A549 (cell line): ENCODE measurements around the gene MAPK13. TPM values are rescaled to one million over a fixed set of nuclear protein-coding genes. Genes with fewer than 3 reads are reported as not detected.
A peak's percentile ranks its signal among the peaks of the same experiment; 100 is the strongest.

ENCODE experiments used
- ATAC-seq, 2 experiments: fragments of 200-7000 bp in 1 of 2; fragments of >200 bp in 1 of 2; cut with Nextera tagmentation in 1 of 2; cut with Tn5 transposase in 1 of 2; 3 replicates each; pipeline versions ENCODE4 v1.8.0 to v1.9.1; 2018 to 2020; ENCODE audit warnings: mild to moderate bottlenecking in 1 of 2, moderate library complexity in 1 of 2
- CTCF ChIA-PET: fragments of 300-600 bp; sonication (Branson Sonifier 250); formaldehyde crosslinking; extraction: SDS; loops from one replicate; lab custom pipeline; 2021; ENCODE audit warnings: antibody characterized with exemption, inconsistent platforms; lab: Yijun Ruan, JAX
- POLR2A ChIA-PET: fragments of 350-600 bp; formaldehyde crosslinking; extraction: SDS; loops from one replicate; lab custom pipeline; 2021; ENCODE audit warnings: antibody characterized with exemption, inconsistent platforms; lab: Yijun Ruan, JAX
- DNase-seq, 2 experiments: peaks; one replicate each; pipeline versions ENCODE4 v3.0.0 to v3.0.0-alpha.2; 2011 to 2016; ENCODE audit warnings: low read depth in 1 of 2, low spot score in 1 of 2
- FAIRE-seq: peaks from 2 replicates; lab custom pipeline; 2011; peaks lifted over from hg19 to GRCh38; lab: Jason Lieb, UNC
- H3K27ac ChIP-seq, 2 experiments: fragments of >200 bp; sonication (Bioruptor Twin); formaldehyde crosslinking; 3 replicates each; pipeline ENCODE4 v1.5.1; 2016 to 2017
- H3K4me1 ChIP-seq: fragments of >200 bp; sonication (Bioruptor Twin); formaldehyde crosslinking; 3 replicates; pipeline ENCODE4 v1.6.1; 2016
- H3K4me2 ChIP-seq: fragments of >200 bp; sonication (Bioruptor Twin); formaldehyde crosslinking; 3 replicates; pipeline ENCODE4 v1.6.1; 2016
- H3K4me3 ChIP-seq: fragments of >200 bp; sonication (Bioruptor Twin); formaldehyde crosslinking; 3 replicates; pipeline ENCODE4 v1.5.1; 2016
- H3K9me3 ChIP-seq: fragments of >200 bp; sonication (Bioruptor Twin); formaldehyde crosslinking; 3 replicates; pipeline ENCODE4 v1.6.1; 2016
- CBX2 ChIP-seq: fragments of 200-600 bp; sonication (generic); IDR thresholded peaks from 2 replicates; pipeline ENCODE4 v1.6.1; 2016; ENCODE audit warnings: low read depth, mild to moderate bottlenecking, borderline replicate concordance
- CEBPB ChIP-seq, 2 experiments: fragments of >200 bp in 1 of 2; sonication (Bioruptor Twin) in 1 of 2; formaldehyde crosslinking in 1 of 2; IDR thresholded peaks; 2 replicates each; pipeline ENCODE4 v1.6.1; 2012 to 2016
- CTCF ChIP-seq: fragments of >200 bp; sonication (Bioruptor Twin); formaldehyde crosslinking; IDR thresholded peaks from 3 replicates; pipeline ENCODE4 v1.5.1; 2016
- EHF ChIP-seq: fragments of 250-450 bp; sonication (Bioruptor Pico); IDR thresholded peaks from 2 replicates; pipeline ENCODE4 v1.5.0; 2020; ENCODE audit warnings: mild to moderate bottlenecking
- FOXS1 ChIP-seq: fragments of 250-450 bp; sonication (Bioruptor Pico); IDR thresholded peaks from 2 replicates; pipeline ENCODE4 v1.5.0; 2020; ENCODE audit warnings: mild to moderate bottlenecking, moderate library complexity
- GATA3 ChIP-seq: IDR thresholded peaks from 2 replicates; pipeline ENCODE4 v1.6.1; 2012; ENCODE audit warnings: borderline replicate concordance
- HDAC2 ChIP-seq: fragments of 200-600 bp; sonication (generic); IDR thresholded peaks from 2 replicates; pipeline ENCODE4 v1.6.1; 2016
- HEYL ChIP-seq: fragments of 250-450 bp; sonication (Bioruptor Pico); IDR thresholded peaks from 2 replicates; pipeline ENCODE4 v1.8.0; 2021; ENCODE audit warnings: mild to moderate bottlenecking, moderate library complexity
- JUN ChIP-seq, 2 experiments: fragments of >200 bp; sonication (Bioruptor Twin); formaldehyde crosslinking; IDR thresholded peaks; 2 replicates in 1 of 2; 3 replicates in 1 of 2; pipeline ENCODE4 v1.6.1; 2016 to 2017
- JUNB ChIP-seq: fragments of >200 bp; sonication (Bioruptor Twin); formaldehyde crosslinking; IDR thresholded peaks from 2 replicates; pipeline ENCODE4 v1.6.1; 2016
- KDM1A ChIP-seq: fragments of 200-600 bp; sonication (generic); IDR thresholded peaks from 2 replicates; pipeline ENCODE4 v1.6.1; 2016; ENCODE audit warnings: low read depth, mild to moderate bottlenecking
- MAFK ChIP-seq: fragments of 450-650 bp; IDR thresholded peaks from 2 replicates; pipeline ENCODE4 v1.6.1; 2014; ENCODE audit not compliant: partially characterized antibody
- MAX ChIP-seq: IDR thresholded peaks from 2 replicates; pipeline ENCODE4 v1.6.1; 2012
- NPAS2 ChIP-seq: fragments of 250-450 bp; sonication (Bioruptor Pico); IDR thresholded peaks from 2 replicates; pipeline ENCODE4 v1.8.0; 2022; ENCODE audit warnings: mild to moderate bottlenecking, moderate library complexity, borderline replicate concordance
- RAD21 ChIP-seq, 2 experiments: fragments of >200 bp in 1 of 2; sonication (Bioruptor Twin) in 1 of 2; formaldehyde crosslinking in 1 of 2; IDR thresholded peaks in 1 of 2; conservative IDR thresholded peaks in 1 of 2; 2 replicates in 1 of 2; 3 replicates in 1 of 2; pipeline ENCODE4 v1.6.1; 2012 to 2018; ENCODE audit warnings: inconsistent platforms in 1 of 2
- RARB ChIP-seq: fragments of 250-450 bp; sonication (Bioruptor Pico); IDR thresholded peaks from 2 replicates; pipeline ENCODE4 v1.8.0; 2021; ENCODE audit warnings: mild to moderate bottlenecking, moderate library complexity
- ZC3H11A ChIP-seq: fragments of 450-650 bp; IDR thresholded peaks from 2 replicates; pipeline ENCODE4 v1.6.1; 2014; ENCODE audit warnings: antibody characterized with exemption, mild to moderate bottlenecking
- ZFP36 ChIP-seq: fragments of 450-650 bp; IDR thresholded peaks from 2 replicates; pipeline ENCODE4 v1.6.1; 2014; ENCODE audit warnings: borderline replicate concordance; ENCODE audit not compliant: partially characterized antibody
- WGBS: methylation state at CpG from one replicate; pipeline ENCODE4 v1.1.6; 2017; ENCODE audit errors: missing lambda C conversion rate; 5-methylcytosine and 5-hydroxymethylcytosine counted together
- polyA plus RNA-seq, 4 experiments: library from polyadenylated mRNA; depleted of rRNA in 3 of 4; stranded (reverse); fragments of >200 nt; fragmentation: RNase III in 1 of 4; extraction: RNeasy Plus Mini Kit Qiagen cat#74134 plus additional on column Dnase treatment in 1 of 4; gene quantifications; 2 replicates in 3 of 4; 3 replicates in 1 of 4; pipeline ENCODE4 v1.2.3, GENCODE V29; 2011 to 2017
- TF ChIP-seq, protein P1 (sequence below): IDR thresholded peaks from 2 replicates; pipeline ENCODE4 v1.6.1; 2012; ENCODE audit warnings: low read depth, borderline replicate concordance
- TF ChIP-seq, protein P2 (sequence below): fragments of 250-450 bp; sonication (Bioruptor Pico); IDR thresholded peaks from 2 replicates; pipeline ENCODE4 v1.5.0; 2020; ENCODE audit warnings: low read depth, mild to moderate bottlenecking, moderate library complexity
- TF ChIP-seq, protein P3 (sequence below): fragments of >200 bp; sonication (Bioruptor Twin); formaldehyde crosslinking; IDR thresholded peaks from 3 replicates; pipeline ENCODE4 v1.6.1; 2016

Gene MAPK13
- polyA plus RNA-seq, 2 of the 4 experiments (the other 2 are of a cell fraction): 0.45 to 0.63 TPM

DNA sequence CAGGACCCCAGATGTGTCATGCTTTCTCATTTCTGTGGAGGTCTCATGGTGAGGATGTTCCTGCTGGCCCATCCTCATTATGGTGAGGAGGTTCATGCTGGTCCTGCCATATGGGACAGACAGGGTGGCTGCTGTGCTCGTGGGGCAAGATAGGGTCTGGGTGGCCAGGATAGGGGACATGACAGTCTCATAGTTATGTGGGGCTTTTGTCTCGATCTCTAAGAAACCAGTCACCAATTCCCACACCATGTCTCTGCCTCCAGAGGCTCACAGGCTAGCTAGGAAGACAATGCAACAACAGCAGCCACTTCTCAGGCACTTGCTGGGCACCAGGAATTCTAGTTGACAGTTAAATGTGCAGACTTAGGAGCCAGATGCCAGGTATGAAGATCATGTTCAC, 4.2 kb upstream of the MAPK13 start:
- 95% methylated on average over 2 of the region's 2 CpGs for WGBS
- CTCF ChIA-PET: interaction anchor here (1.1 to 2.2 kb wide), 3 partner anchors 31 to 234 kb away, joined by 3 to 9 read pairs (median 3); no protein-coding TSS in a partner anchor
- POLR2A ChIA-PET: interaction anchor here (1.8 kb wide), 1 partner anchor 71 kb away, joined by 5 read pairs; the partner anchor contains the start of gene BRPF3
- peaks cover 19% of the 10 kb centered on the region for H3K4me1 ChIP-seq
- TF ChIP-seq JUN (IDR thresholded peaks at IDR 0.05) (no peak), MAFK (no peak), JUNB (no peak), ZFP36 (no peak), RARB (CRISPR knock-in tag) (no peak), HDAC2 (no peak), KDM1A (no peak), CTCF (no peak), CBX2 (no peak), GATA3 (no peak), NPAS2 (no peak), EHF (CRISPR knock-in tag) (no peak), HEYL (CRISPR knock-in tag) (no peak), MAX (no peak), FOXS1 (CRISPR knock-in tag) (no peak), RAD21 (conservative IDR thresholded peaks at IDR 0.05 in 1 of 2, IDR thresholded peaks at IDR 0.05 in 1 of 2) (no peak)
- TF ChIP-seq, protein P1, sequence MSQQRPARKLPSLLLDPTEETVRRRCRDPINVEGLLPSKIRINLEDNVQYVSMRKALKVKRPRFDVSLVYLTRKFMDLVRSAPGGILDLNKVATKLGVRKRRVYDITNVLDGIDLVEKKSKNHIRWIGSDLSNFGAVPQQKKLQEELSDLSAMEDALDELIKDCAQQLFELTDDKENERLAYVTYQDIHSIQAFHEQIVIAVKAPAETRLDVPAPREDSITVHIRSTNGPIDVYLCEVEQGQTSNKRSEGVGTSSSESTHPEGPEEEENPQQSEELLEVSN: no peak
- TF ChIP-seq, protein P2, sequence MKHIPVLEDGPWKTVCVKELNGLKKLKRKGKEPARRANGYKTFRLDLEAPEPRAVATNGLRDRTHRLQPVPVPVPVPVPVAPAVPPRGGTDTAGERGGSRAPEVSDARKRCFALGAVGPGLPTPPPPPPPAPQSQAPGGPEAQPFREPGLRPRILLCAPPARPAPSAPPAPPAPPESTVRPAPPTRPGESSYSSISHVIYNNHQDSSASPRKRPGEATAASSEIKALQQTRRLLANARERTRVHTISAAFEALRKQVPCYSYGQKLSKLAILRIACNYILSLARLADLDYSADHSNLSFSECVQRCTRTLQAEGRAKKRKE (CRISPR knock-in tag): no peak
- TF ChIP-seq, protein P3, sequence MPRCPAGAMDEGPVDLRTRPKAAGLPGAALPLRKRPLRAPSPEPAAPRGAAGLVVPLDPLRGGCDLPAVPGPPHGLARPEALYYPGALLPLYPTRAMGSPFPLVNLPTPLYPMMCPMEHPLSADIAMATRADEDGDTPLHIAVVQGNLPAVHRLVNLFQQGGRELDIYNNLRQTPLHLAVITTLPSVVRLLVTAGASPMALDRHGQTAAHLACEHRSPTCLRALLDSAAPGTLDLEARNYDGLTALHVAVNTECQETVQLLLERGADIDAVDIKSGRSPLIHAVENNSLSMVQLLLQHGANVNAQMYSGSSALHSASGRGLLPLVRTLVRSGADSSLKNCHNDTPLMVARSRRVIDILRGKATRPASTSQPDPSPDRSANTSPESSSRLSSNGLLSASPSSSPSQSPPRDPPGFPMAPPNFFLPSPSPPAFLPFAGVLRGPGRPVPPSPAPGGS: no peak
- TF ChIP-seq, all 56 proteins: peak for 0
- Histone ChIP-seq H3K4me3 (no peak overlapping the region), H3K4me2 (no peak overlapping the region), H3K27ac (peak overlapping the region in 1 of 2 experiments; percentile 82; a peak in 1 of 6 replicates), H3K9me3 (no peaks in the 10 kb centered on the region)
- DNase-seq (no peak), FAIRE-seq (no peak), ATAC-seq (no peak)

DNA sequence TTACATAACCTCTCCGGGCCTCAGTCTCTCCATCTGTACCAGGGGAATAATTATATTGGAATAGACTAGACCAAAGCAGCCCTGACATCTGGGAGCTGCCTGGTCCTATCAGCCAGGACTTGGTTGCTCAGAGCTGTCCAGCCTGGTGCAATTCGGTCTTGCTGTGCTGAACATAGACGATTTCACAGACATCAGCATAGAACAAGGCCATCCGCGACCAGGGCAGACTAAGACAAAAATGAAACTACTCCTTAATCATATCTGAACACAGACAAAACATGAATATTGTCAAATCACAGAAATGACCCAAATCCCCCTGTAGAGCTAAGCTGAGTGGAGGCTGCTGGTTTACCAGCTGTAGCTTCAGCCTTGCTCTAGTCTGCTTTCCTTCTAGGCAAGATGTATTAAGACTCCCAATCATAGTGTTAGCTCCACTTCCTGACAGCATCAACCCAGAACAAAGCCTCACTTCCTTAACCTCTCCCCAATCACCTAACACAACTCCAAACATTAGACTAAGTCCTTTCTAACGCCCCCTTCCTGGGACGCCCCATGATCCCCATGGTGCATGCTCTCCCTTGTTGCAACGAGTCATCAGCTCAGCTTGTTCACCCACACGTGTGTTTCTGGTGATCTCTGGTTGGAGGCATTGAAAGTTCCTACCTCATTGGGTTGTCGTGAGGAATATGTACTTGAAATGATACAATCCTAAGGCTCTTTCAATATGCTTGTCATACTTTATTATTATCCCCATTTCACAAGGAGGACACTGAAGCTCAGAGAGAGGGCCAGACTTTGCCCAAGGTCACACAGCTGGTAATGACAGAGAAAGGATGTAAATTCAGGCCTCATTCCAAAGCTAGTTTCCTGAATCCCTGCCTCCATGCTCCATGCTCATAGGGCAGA, 3.5 kb upstream of the MAPK13 start:
- H3K4me1 ChIP-seq: peaks cover 17% of the 10 kb centered on the region
- ChIA-PET POLR2A (interaction anchor here (1.8 kb wide), 1 partner anchor 70 kb away, joined by 5 read pairs; the partner anchor contains the start of gene BRPF3), CTCF (interaction anchor here (0.9 to 2.2 kb wide), 4 partner anchors 32 to 234 kb away, joined by 3 to 9 read pairs (median 4); no protein-coding TSS in a partner anchor)
- FAIRE-seq: no peak
- H3K4me3 ChIP-seq: no peak overlapping the region
- no peaks in the 10 kb centered on the region for H3K9me3 ChIP-seq
- peak in 1 of 2 experiments; percentile 11 for DNase-seq
- peak overlapping the region; percentile 28 to 82; a peak in 4 of 6 replicates for H3K27ac ChIP-seq
- H3K4me2 ChIP-seq: peak overlapping the region; percentile 10; the same call in 2 of the 3 replicates
- ATAC-seq: no peak
- TF ChIP-seq MAFK (no peak), CBX2 (no peak), EHF (CRISPR knock-in tag) (no peak), ZC3H11A (no peak), NPAS2 (no peak), CEBPB (IDR thresholded peaks at IDR 0.05) (no peak), MAX (no peak)
- TF ChIP-seq, protein P3: no peak
- 84% methylated on average over 9 of the region's 10 CpGs for WGBS
